Mammary epithelial cell (primary cell): ENCODE data around the gene TUT4.

Experiments used
- CTCF ChIP-seq, 2 donors: IDR thresholded peaks in 1 of 2; conservative IDR thresholded peaks in 1 of 2; 2 replicates each; pipeline ENCODE4 v1.5.1; 2011 to 2012; ENCODE audit warnings: inconsistent platforms in 2 of 2, low read length in 2 of 2, mild to moderate bottlenecking in 2 of 2, control low read depth in 1 of 2, low read depth in 1 of 2; ENCODE audit not compliant: insufficient read depth in 1 of 2; ENCODE audit errors: extremely low read depth in 1 of 2
- EZH2 ChIP-seq: IDR thresholded peaks from 2 replicates; pipeline ENCODE4 v1.6.1; 2012; ENCODE audit warnings: low read length, inconsistent platforms, borderline replicate concordance

- no peak for TF ChIP-seq CTCF (conservative IDR thresholded peaks at IDR 0.05 in 1 of 2, IDR thresholded peaks at IDR 0.05 in 1 of 2; ENCODE audit: extremely low read depth in 1 of 2, insufficient read depth in 1 of 2, low read depth in 1 of 2, low read length in 2 of 2)
- no peak for TF ChIP-seq EZH2
Measured at GRCh38 chr1:52574594-52574993, 21.7 kb upstream of the TUT4 start.
